HL-60 (cell line): ENCODE data around the gene ARIH2.

Experiments
- POLR2AphosphoS5 ChIP-seq: IDR thresholded peaks from 2 replicates; pipeline ENCODE4 v1.6.1; 2012; ENCODE audit warnings: low read depth
- TF ChIP-seq, protein P1 (sequence below): IDR thresholded peaks from one replicate; pipeline ENCODE4 v1.5.1; 2011; ENCODE audit warnings: low read length, control low read depth, inconsistent platforms; ENCODE audit not compliant: insufficient read depth

DNA sequence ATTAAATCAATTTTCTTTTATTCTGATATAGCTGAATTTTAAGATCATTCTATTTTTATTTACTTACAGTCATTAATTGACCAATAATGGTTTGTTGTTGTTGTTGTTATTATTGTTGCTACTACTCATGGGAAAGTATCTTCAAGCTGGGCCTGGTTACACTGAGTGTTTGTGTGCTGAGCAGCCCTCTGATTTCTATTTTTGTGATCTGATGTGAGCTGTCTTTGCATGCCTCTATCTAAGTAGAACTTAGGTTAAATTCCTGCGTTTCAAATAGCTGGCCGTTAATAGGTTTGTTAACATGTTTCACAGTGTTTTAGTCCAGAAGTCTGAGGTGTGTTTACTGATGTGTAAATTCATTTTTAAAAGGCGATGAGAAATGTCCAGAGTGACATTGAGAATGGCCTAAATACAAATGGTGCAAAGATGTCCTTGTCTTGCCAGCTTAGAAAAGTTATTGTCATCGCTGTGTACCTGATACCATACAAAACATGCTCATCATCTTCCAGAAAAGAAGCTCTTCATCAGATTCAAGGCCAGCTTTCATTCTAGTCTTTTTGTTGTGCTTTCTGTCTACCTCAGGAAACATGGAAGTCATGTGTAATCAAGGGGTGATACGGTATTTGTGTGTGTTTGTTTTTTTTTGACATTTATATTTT is 15.8 kb downstream of the ARIH2 start:
- TF ChIP-seq, protein P1, sequence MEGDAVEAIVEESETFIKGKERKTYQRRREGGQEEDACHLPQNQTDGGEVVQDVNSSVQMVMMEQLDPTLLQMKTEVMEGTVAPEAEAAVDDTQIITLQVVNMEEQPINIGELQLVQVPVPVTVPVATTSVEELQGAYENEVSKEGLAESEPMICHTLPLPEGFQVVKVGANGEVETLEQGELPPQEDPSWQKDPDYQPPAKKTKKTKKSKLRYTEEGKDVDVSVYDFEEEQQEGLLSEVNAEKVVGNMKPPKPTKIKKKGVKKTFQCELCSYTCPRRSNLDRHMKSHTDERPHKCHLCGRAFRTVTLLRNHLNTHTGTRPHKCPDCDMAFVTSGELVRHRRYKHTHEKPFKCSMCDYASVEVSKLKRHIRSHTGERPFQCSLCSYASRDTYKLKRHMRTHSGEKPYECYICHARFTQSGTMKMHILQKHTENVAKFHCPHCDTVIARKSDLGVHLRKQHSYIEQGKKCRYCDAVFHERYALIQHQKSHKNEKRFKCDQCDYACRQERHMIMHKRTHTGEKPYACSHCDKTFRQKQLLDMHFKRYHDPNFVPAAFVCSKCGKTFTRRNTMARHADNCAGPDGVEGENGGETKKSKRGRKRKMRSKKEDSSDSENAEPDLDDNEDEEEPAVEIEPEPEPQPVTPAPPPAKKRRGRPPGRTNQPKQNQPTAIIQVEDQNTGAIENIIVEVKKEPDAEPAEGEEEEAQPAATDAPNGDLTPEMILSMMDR = no peak
- no peak for TF ChIP-seq POLR2AphosphoS5
